Upper lobe of left lung (tissue), 6 donors: ENCODE data around the gene EXOC8. TPM values are rescaled to one million over a fixed set of nuclear protein-coding genes. Genes with fewer than 3 reads are reported as not detected.
"Not testable (repeated sequence)": the region's sequence is repeated elsewhere in the genome, so short reads cannot be mapped to it uniquely, and the experiment has no call there.

Source experiments
- ATAC-seq, 2 donors: fragments of 200-7000 bp; cut with Tn5 transposase; one replicate each; pipeline ENCODE4 v1.9.1; 2022; ENCODE audit warnings: mild to moderate bottlenecking in 2 of 2, moderate library complexity in 2 of 2; ENCODE audit not compliant: low FRiP score in 2 of 2
- DNase-seq, 2 donors: peaks; one replicate each; pipeline ENCODE4 v3.0.0-alpha.2; 2019 to 2020
- H3K27ac ChIP-seq, 4 donors: fragments of 200-600 bp; sonication (generic); one replicate each; pipeline ENCODE4 v1.5.1; 2016 to 2019
- H3K27me3 ChIP-seq, 4 donors: fragments of 200-600 bp; sonication (generic); one replicate each; pipeline ENCODE4 v1.5.1; 2017 to 2019
- H3K36me3 ChIP-seq, 4 donors: fragments of 200-600 bp; sonication (generic); one replicate each; pipeline ENCODE4 v1.5.1; 2016 to 2019
- H3K4me1 ChIP-seq, 4 donors: fragments of 200-600 bp; sonication (generic); one replicate each; pipeline ENCODE4 v1.5.1; 2018 to 2019
- H3K4me3 ChIP-seq, 4 donors: fragments of 200-600 bp; sonication (generic); one replicate each; pipeline ENCODE4 v1.5.1; 2017 to 2019; ENCODE audit warnings: mild to moderate bottlenecking in 2 of 4, moderate library complexity in 1 of 4
- H3K9me3 ChIP-seq, 4 donors: fragments of 200-600 bp; sonication (generic); one replicate each; pipeline ENCODE4 v1.5.1; 2018 to 2019
- EP300 ChIP-seq, 4 donors: sonication (generic); formaldehyde crosslinking; IDR thresholded peaks; one replicate each; pipeline ENCODE4 v1.5.1; 2017; ENCODE audit warnings: antibody characterized with exemption in 4 of 4, control low read depth in 2 of 4
- POLR2A ChIP-seq, 4 donors: fragments of 450-650 bp; IDR thresholded peaks; one replicate each; pipeline ENCODE4 v1.5.1; 2016 to 2017; ENCODE audit warnings: antibody characterized with exemption in 4 of 4, mild to moderate bottlenecking in 2 of 4
- POLR2AphosphoS5 ChIP-seq, 2 donors: sonication (generic); formaldehyde crosslinking; IDR thresholded peaks; one replicate each; pipeline ENCODE4 v1.5.1; 2017; ENCODE audit warnings: antibody characterized with exemption in 2 of 2
- WGBS, 2 donors: methylation state at CpG; one replicate each; pipeline ENCODE4 v1.1.5; 2017 to 2018; 5-methylcytosine and 5-hydroxymethylcytosine counted together
- total RNA-seq, 6 donors: library from RNA; depleted of rRNA in 4 of 6; stranded (reverse); fragments of >200 nt in 4 of 6; gene quantifications; one replicate each; pipeline versions ENCODE4 v1.1.0 to v1.2.1, GENCODE V29; 2016 to 2021
- TF ChIP-seq, protein P1 (sequence below), 6 experiments: fragments of 450-650 bp in 4 of 6; fragments of 200-600 bp in 2 of 6; sonication (generic) in 2 of 6; IDR thresholded peaks; one replicate each; pipeline ENCODE4 v1.5.1; 2016 to 2019; ENCODE audit warnings: antibody characterized with exemption in 6 of 6
- donor health status: DM: no; HTN: no; CAD: no; lungs with moderate emphysema.
- donor health status: DM: no; HTN: yes; CAD: no; lungs with severe emphysema.

The EXOC8 gene
- total RNA-seq, 6 donors from 2014 or later: 16.3 to 24.7 (median 17.5) TPM

DNA sequence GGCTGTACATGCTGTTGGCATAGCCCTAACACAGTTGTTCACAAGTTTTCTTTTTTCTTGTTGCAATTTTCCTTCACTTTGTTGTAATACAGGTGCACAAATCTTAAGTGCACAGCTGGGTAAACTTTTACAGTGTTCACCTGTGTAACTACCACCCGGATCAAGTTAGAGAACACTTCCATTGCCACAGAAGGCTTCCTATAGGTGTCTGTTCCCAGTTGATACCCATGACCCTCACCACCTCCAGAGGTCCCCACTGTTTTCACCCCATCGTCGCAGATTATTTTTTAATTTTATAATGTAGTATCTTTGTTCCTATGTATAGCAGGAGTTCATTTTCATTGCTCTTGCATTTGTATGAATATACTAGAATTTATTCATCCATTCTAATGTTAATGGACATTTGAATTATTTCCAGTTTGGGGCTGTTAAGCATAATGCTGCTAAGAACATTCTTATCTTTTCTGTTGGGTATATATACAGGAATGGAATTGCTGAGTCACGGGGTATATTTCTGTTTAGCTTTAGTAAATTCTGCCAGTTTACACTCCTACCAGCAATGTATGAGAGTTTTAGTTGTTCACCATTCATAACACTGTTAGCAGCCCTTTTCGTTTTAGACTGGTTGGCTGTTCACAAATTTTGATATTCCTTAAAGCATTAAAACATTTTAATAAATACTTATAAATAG is 16.8 kb upstream of the EXOC8 start:
- Histone ChIP-seq H3K36me3 (peaks cover 10 to 40% (median 13%) of the 10 kb centered on the region in 4 donors), H3K27ac (no peak overlapping the region), H3K4me1 (peaks cover 0 to 3% (median 1%) of the 10 kb centered on the region in 4 donors), H3K9me3 (no peaks in the 10 kb centered on the region), H3K4me3 (no peak overlapping the region), H3K27me3 (no peaks in the 10 kb centered on the region)
- ATAC-seq (no peak), DNase-seq (no peak)
- TF ChIP-seq, protein P1, sequence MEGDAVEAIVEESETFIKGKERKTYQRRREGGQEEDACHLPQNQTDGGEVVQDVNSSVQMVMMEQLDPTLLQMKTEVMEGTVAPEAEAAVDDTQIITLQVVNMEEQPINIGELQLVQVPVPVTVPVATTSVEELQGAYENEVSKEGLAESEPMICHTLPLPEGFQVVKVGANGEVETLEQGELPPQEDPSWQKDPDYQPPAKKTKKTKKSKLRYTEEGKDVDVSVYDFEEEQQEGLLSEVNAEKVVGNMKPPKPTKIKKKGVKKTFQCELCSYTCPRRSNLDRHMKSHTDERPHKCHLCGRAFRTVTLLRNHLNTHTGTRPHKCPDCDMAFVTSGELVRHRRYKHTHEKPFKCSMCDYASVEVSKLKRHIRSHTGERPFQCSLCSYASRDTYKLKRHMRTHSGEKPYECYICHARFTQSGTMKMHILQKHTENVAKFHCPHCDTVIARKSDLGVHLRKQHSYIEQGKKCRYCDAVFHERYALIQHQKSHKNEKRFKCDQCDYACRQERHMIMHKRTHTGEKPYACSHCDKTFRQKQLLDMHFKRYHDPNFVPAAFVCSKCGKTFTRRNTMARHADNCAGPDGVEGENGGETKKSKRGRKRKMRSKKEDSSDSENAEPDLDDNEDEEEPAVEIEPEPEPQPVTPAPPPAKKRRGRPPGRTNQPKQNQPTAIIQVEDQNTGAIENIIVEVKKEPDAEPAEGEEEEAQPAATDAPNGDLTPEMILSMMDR (IDR thresholded peaks at IDR 0.05): no peak
- TF ChIP-seq POLR2A (IDR thresholded peaks at IDR 0.05) (no peak), POLR2AphosphoS5 (IDR thresholded peaks at IDR 0.05) (no peak), EP300 (IDR thresholded peaks at IDR 0.05) (no peak)
- 87 to 90% methylated on average over 5 of the region's 5 CpGs for WGBS, 2 donors

DNA sequence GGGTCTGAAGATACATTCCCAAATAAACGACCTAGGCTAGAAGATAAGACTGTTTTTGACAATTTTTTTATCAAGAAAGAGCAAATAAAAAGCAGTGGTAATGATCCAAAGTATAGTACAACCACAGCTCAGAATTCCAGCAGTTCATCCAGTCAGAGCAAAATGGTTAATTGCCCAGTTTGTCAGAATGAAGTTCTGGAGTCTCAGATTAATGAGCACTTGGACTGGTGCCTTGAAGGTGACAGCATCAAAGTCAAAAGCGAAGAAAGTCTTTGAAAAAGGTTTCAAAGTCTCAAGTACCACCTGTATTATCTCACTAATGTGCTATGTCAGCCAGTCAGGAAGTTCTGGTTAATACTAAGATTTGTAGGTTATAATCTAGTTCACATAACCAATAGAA is 15.4 kb upstream of the EXOC8 start:
- Histone ChIP-seq H3K4me3 (no peak overlapping the region), H3K4me1 (peaks cover 0 to 3% (median under 1%) of the 10 kb centered on the region in 4 donors), H3K27me3 (no peaks in the 10 kb centered on the region), H3K27ac (no peak overlapping the region), H3K9me3 (no peaks in the 10 kb centered on the region), H3K36me3 (peaks cover 12 to 54% (median 17%) of the 10 kb centered on the region in 4 donors)
- 64 to 66% methylated on average over 2 of the region's 2 CpGs for WGBS, 2 donors
- DNase-seq: no peak
- TF ChIP-seq, protein P1 (IDR thresholded peaks at IDR 0.05): no peak
- TF ChIP-seq POLR2A (IDR thresholded peaks at IDR 0.05): no peak
- no peak for TF ChIP-seq EP300 (IDR thresholded peaks at IDR 0.05)
- TF ChIP-seq POLR2AphosphoS5 (IDR thresholded peaks at IDR 0.05): no peak
- ATAC-seq: no peak

DNA sequence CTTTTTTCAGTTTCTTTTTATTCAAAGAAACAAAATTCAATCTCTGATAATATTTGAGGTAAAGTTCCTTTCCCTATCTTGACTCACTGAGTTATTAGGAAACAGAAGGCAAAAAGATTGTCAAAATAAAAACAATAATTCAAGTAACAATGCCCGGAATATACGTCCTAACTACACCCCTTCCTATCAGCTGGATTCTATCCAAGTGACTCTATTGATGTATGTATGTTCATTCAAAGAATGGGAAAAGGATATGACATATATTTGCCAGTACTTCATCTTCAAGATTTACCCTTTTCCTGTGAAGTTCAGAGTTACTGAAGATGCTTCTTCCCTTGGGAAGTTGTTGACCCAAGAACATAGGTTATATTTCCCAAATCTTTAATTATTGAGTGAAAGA is 14.2 kb upstream of the EXOC8 start:
- H3K4me1 ChIP-seq: no peaks in the 10 kb centered on the region
- ATAC-seq: no peak
- TF ChIP-seq POLR2A (IDR thresholded peaks at IDR 0.05) (no peak), EP300 (IDR thresholded peaks at IDR 0.05) (no peak), POLR2AphosphoS5 (IDR thresholded peaks at IDR 0.05) (no peak)
- TF ChIP-seq, protein P1 (IDR thresholded peaks at IDR 0.05): no peak
- no peak overlapping the region for H3K4me3 ChIP-seq
- no peaks in the 10 kb centered on the region for H3K27me3 ChIP-seq
- H3K9me3 ChIP-seq: no peaks in the 10 kb centered on the region
- peaks cover 12 to 65% (median 23%) of the 10 kb centered on the region in 4 donors for H3K36me3 ChIP-seq
- peak overlapping the region in 1 of 4 donors; percentile 36 for H3K27ac ChIP-seq
- 60 to 79% methylated on average over 2 of the region's 2 CpGs for WGBS, 2 donors
- no peak for DNase-seq

DNA sequence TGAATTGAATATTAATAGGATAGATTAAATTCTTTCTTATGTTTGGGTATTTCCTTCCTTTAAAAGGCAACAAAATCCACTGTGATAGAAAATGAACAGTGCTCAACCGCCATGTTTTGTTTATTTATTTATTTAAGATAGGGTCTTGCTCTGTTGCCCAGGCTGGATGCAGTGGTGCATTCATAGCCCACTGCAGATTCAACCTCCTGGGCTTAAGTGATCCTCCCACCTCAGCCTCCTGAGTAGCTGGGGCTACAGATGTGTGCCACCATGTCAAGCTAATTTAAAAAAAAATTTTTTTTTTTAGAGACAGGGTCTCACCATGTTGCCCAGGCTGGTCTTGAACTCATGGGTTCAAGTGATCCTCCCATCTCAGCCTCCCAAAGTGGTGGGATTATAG is 11.2 kb upstream of the EXOC8 start:
- not testable (repeated sequence) for ATAC-seq, H3K4me1 ChIP-seq, H3K4me3 ChIP-seq, DNase-seq, H3K9me3 ChIP-seq, H3K27ac ChIP-seq, H3K27me3 ChIP-seq
- H3K36me3 ChIP-seq: peaks cover 12 to 69% (median 25%) of the 10 kb centered on the region in 4 donors
- 96% methylated on average over 1 of the region's 1 CpG for WGBS, 2 donors

DNA sequence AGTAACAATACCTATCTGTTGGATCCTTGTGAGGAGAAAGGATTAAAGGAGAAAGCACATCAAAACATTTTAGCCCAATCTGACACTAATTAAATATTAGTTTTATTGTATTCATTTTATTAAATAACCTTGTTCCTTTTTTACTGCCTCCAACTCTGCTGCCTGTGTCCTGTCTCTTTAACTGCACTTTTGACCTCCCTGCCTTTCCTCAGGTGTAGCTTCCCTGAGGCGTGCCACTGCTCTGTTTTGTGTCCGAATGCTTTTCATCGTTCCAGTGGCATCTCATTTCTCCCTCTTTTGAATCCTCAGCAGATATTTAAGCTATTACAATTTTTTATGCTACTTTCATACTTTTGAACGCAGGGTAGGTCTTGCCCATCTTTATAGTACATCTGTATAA is 10.8 kb upstream of the EXOC8 start:
- ATAC-seq: no peak
- DNase-seq: no peak

More for the DNA sequence above, 10.8 kb upstream of the EXOC8 start:
- Histone ChIP-seq H3K4me1 (no peaks in the 10 kb centered on the region), H3K27me3 (no peaks in the 10 kb centered on the region), H3K4me3 (no peak overlapping the region), H3K27ac (no peak overlapping the region), H3K36me3 (peaks cover 12 to 73% (median 25%) of the 10 kb centered on the region in 4 donors), H3K9me3 (no peaks in the 10 kb centered on the region)
- TF ChIP-seq POLR2A (IDR thresholded peaks at IDR 0.05) (no peak), POLR2AphosphoS5 (IDR thresholded peaks at IDR 0.05) (no peak), EP300 (IDR thresholded peaks at IDR 0.05) (no peak)
- TF ChIP-seq, protein P1 (IDR thresholded peaks at IDR 0.05): no peak
- WGBS, 2 donors: 95 to 99% methylated on average over 4 of the region's 4 CpGs
